Measurements from ENCODE around the gene SCIMP. TPM values are rescaled to one million over a fixed set of nuclear protein-coding genes. Genes with fewer than 3 reads are reported as not detected.
"Not testable (repeated sequence)": the region's sequence is repeated elsewhere in the genome, so short reads cannot be mapped to it uniquely, and the experiment has no call there.

Gene SCIMP
- total RNA-seq, 1 donor from 2014 or later = 2.2 TPM

GRCh38 chr17:5220074-5220473 lies 14.6 kb downstream of the SCIMP start:
- no peaks in the 10 kb centered on the region for H3K4me1 ChIP-seq
- intact Hi-C loops (cut with DNase I) = no loop called here
- no peak overlapping the region for H3K27ac ChIP-seq
- H3K9me3 ChIP-seq = no peaks in the 10 kb centered on the region
- H3K4me3 ChIP-seq = no peak overlapping the region
- no peaks in the 10 kb centered on the region for H3K27me3 ChIP-seq
- DNase-seq (ENCODE audit: extremely low spot score in 2 of 2) = no peak
- H3K36me3 ChIP-seq = peaks cover 0 to 9% of the 10 kb centered on the region in 2 donors
- no peak for TF ChIP-seq POLR2A (IDR thresholded peaks at IDR 0.05)

- H3K36me3 ChIP-seq = peaks cover 0 to 12% of the 10 kb centered on the region in 2 donors
- intact Hi-C loops (cut with DNase I) = no loop called here
- no peak for DNase-seq (ENCODE audit: extremely low spot score in 2 of 2)
Observed at GRCh38 chr17:5219536-5219935, 15.1 kb downstream of the SCIMP start.

GRCh38 chr17:5217562-5217961 lies 17.1 kb downstream of the SCIMP start:
- H3K36me3 ChIP-seq = peaks cover 0 to 12% of the 10 kb centered on the region in 2 donors
- H3K4me3 ChIP-seq; intact Hi-C loops (cut with DNase I); H3K9me3 ChIP-seq; H3K27me3 ChIP-seq; DNase-seq (ENCODE audit: extremely low spot score in 2 of 2); H3K4me1 ChIP-seq; H3K27ac ChIP-seq: not testable (repeated sequence)

More at GRCh38 chr17:5219536-5219935, 15.1 kb downstream of the SCIMP start:
- no peak for TF ChIP-seq POLR2A (IDR thresholded peaks at IDR 0.05)
- TF ChIP-seq POLR2AphosphoS5 (IDR thresholded peaks at IDR 0.05; ENCODE audit: insufficient read depth in 1 of 2, low read depth in 1 of 2) = no peak
- TF ChIP-seq CTCF (IDR thresholded peaks at IDR 0.05) = no peak
- Histone ChIP-seq H3K4me1 (no peaks in the 10 kb centered on the region), H3K27me3 (no peaks in the 10 kb centered on the region), H3K4me3 (no peak overlapping the region), H3K27ac (no peak overlapping the region), H3K9me3 (no peaks in the 10 kb centered on the region)

- no peaks in the 10 kb centered on the region for H3K27me3 ChIP-seq
- H3K27ac ChIP-seq = no peak overlapping the region
Observed at GRCh38 chr17:5211458-5211857, 23.2 kb downstream of the SCIMP start.

GRCh38 chr17:5210614-5211252 lies 23.9 kb downstream of the SCIMP start:
- DNase-seq (ENCODE audit: extremely low spot score in 2 of 2) = no peak
- Histone ChIP-seq H3K4me3 (no peak overlapping the region), H3K9me3 (no peaks in the 10 kb centered on the region), H3K27me3 (no peaks in the 10 kb centered on the region), H3K36me3 (peaks cover 0 to 8% of the 10 kb centered on the region in 2 donors), H3K27ac (peak overlapping the region; percentile 7), H3K4me1 (no peaks in the 10 kb centered on the region)
- intact Hi-C loops (cut with DNase I) = no loop called here
- TF ChIP-seq POLR2A (IDR thresholded peaks at IDR 0.05) (no peak), POLR2AphosphoS5 (IDR thresholded peaks at IDR 0.05; ENCODE audit: insufficient read depth in 1 of 2, low read depth in 1 of 2) (no peak), CTCF (IDR thresholded peaks at IDR 0.05) (no peak)

More at GRCh38 chr17:5211458-5211857, 23.2 kb downstream of the SCIMP start:
- peaks cover 0 to 8% of the 10 kb centered on the region in 2 donors for H3K36me3 ChIP-seq
- H3K4me3 ChIP-seq = no peak overlapping the region
- DNase-seq (ENCODE audit: extremely low spot score in 2 of 2) = no peak
- intact Hi-C loops (cut with DNase I) = no loop called here
- H3K9me3 ChIP-seq = no peaks in the 10 kb centered on the region
- no peaks in the 10 kb centered on the region for H3K4me1 ChIP-seq
- TF ChIP-seq CTCF (IDR thresholded peaks at IDR 0.05) = no peak
- TF ChIP-seq POLR2A (IDR thresholded peaks at IDR 0.05) = no peak
- no peak for TF ChIP-seq POLR2AphosphoS5 (IDR thresholded peaks at IDR 0.05; ENCODE audit: insufficient read depth in 1 of 2, low read depth in 1 of 2)

GRCh38 chr17:5210091-5210490 lies 24.6 kb downstream of the SCIMP start:
- Histone ChIP-seq H3K4me1 (no peaks in the 10 kb centered on the region), H3K27ac (no peak overlapping the region), H3K27me3 (no peaks in the 10 kb centered on the region), H3K4me3 (no peak overlapping the region), H3K9me3 (no peaks in the 10 kb centered on the region), H3K36me3 (peaks cover 0 to 3% of the 10 kb centered on the region in 2 donors)
- intact Hi-C loops (cut with DNase I) = no loop called here
- no peak for TF ChIP-seq CTCF (IDR thresholded peaks at IDR 0.05)
- no peak for TF ChIP-seq POLR2AphosphoS5 (IDR thresholded peaks at IDR 0.05; ENCODE audit: insufficient read depth in 1 of 2, low read depth in 1 of 2)
- no peak for TF ChIP-seq POLR2A (IDR thresholded peaks at IDR 0.05)
- DNase-seq (ENCODE audit: extremely low spot score in 2 of 2) = no peak
